Heart left ventricle (tissue), 16 donors: ENCODE data around the gene DCHS2. TPM values are rescaled to one million over a fixed set of nuclear protein-coding genes. Genes with fewer than 3 reads are reported as not detected.

Experiments used
- ATAC-seq, 4 donors: fragments of 200-7000 bp; cut with Tn5 transposase; one replicate each; pipeline ENCODE4 v1.9.1; 2020 to 2022; ENCODE audit warnings: moderate library complexity in 4 of 4, mild to moderate bottlenecking in 3 of 4, moderate number of reproducible peaks in 1 of 4
- DNase-seq, 5 donors: peaks; one replicate each; pipeline ENCODE4 v3.0.0-alpha.2; 2020
- H3K27ac ChIP-seq, 12 donors: fragments of 200-600 bp; sonication (generic) in 4 of 12; one replicate each; pipeline versions ENCODE4 v1.5.0 to v1.8.0; 2016 to 2022; ENCODE audit warnings: mild to moderate bottlenecking in 2 of 12
- H3K27me3 ChIP-seq, 9 donors: fragments of 200-600 bp; sonication (generic) in 2 of 9; one replicate each; pipeline versions ENCODE4 v1.5.1 to v1.8.0; 2016 to 2022; ENCODE audit warnings: mild to moderate bottlenecking in 3 of 9
- H3K36me3 ChIP-seq, 9 donors: fragments of 200-600 bp; sonication (generic) in 2 of 9; one replicate each; pipeline versions ENCODE4 v1.5.0 to v1.8.0; 2018 to 2022; ENCODE audit warnings: mild to moderate bottlenecking in 2 of 9
- H3K4me1 ChIP-seq, 12 donors: fragments of 200-600 bp; sonication (generic) in 4 of 12; one replicate each; pipeline versions ENCODE4 v1.5.0 to v1.8.0; 2016 to 2022; ENCODE audit warnings: mild to moderate bottlenecking in 3 of 12
- H3K4me3 ChIP-seq, 12 donors: fragments of 200-600 bp; sonication (generic) in 4 of 12; one replicate each; pipeline versions ENCODE4 v1.5.0 to v1.8.0; 2017 to 2022; ENCODE audit warnings: mild to moderate bottlenecking in 9 of 12, moderate library complexity in 4 of 12
- H3K9me3 ChIP-seq, 12 donors: fragments of 200-600 bp; sonication (generic) in 4 of 12; one replicate each; pipeline versions ENCODE4 v1.5.0 to v1.8.0; 2016 to 2022; ENCODE audit warnings: mild to moderate bottlenecking in 1 of 12
- POLR2A ChIP-seq, 2 donors: fragments of 450-650 bp; IDR thresholded peaks; one replicate each; pipeline ENCODE4 v1.6.1; 2017; ENCODE audit warnings: antibody characterized with exemption in 2 of 2, mild to moderate bottlenecking in 2 of 2, moderate library complexity in 2 of 2
- WGBS, 4 donors: extraction: QIAGEN DNeasy Blood & Tissue Kit in 2 of 4; methylation state at CpG; one replicate each; pipeline versions ENCODE4 v1.1.5 to v1.1.7; 2013 to 2018; 5-methylcytosine and 5-hydroxymethylcytosine counted together
- intact Hi-C, 10 donors: fragments of 100-400 bp; cut with DNase I; formaldehyde crosslinking; loops; one replicate each; pipeline versions ENCODE4 v1.11.1 to v1.14.2; 2022
- polyA plus RNA-seq, 2 donors: library from polyadenylated mRNA; stranded (reverse); fragments of 200-250 nt; gene quantifications; one replicate each; pipeline ENCODE4 v1.2.3, GENCODE V29; 2013
- total RNA-seq, 9 donors: library from RNA; depleted of rRNA in 2 of 9; stranded (reverse); fragments of >200 nt in 2 of 9; fragmentation: NEBNext Ultra II Directional in 3 of 9; extraction: Animal tissue kit (Norgen Biotek cat#: 25700) in 3 of 9; gene quantifications; one replicate each; pipeline versions ENCODE4 v1.1.0 to v1.2.4, GENCODE V29; 2016 to 2023
- TF ChIP-seq, protein P1 (sequence below), 12 donors: fragments of 200-600 bp; sonication (generic) in 4 of 12; IDR thresholded peaks; one replicate each; pipeline versions ENCODE4 v1.5.0 to v1.8.0; 2018 to 2022; ENCODE audit warnings: antibody characterized with exemption in 12 of 12, mild to moderate bottlenecking in 5 of 12
- donor health status: ischemic (EF 13 %, LVEDD 7.1; RV severe dilation, severe dysfunction).
- donor health status: healthy with polysubstance abuse.
- donor health status: DM: no; HTN: yes; CAD: no.
- donor health status: DM: no; HTN: no; CAD: no.
- donor health status: ischemic (EF 25% LVEDD 6.9; RV normal size, moderate dysfunction).
- donor health status: ischemic (EF 25% LVEDD 5.7; RV mildly dilated, moderate dysfunction).
- donor health status: healthy.
- donor health status: DM: yes; HTN: yes; CAD: no.
- donor health status: ischemic (EF 35%, LVEDD 5.7; RV mildly dilated, moderate dysfunction).
- donor health status: nonischemic (EF 11% LVEDD 7.7; RV severe dilation, severe dysfunction).
- donor health status: DM: yes; HTN: yes; CAD: no.
- donor health status: PGD.
- donor health status: ischemic (EF 29% LVEDD 5.4; RV normal size, mild dysfunction).
- donor health status: nonischemic (EF 23%, LVEDD 6.1; RV moderate dilation, normal function).

Gene DCHS2
- total and polyA plus RNA-seq, 11 donors, result under 0.01 to 0.49 (median 0.15) TPM; not detected in 5

DNA sequence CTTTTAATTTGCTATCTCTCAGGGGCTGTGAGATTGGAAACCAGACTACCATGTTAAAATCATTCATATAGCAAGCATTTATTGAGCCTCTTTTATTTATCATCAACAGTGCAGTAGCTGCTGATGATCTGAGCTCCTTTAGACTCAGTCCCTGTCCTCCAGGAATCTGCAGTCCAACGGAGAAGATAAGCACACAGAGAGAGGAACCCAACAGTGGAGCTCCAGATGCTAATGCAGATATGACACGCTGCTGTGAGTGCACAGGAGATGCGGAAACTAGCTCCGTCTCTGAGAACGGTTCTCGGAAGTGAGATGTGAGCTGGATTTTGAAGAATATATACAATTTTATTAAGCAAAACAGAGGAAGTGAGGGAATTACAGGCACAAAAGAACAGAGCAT lies 35.4 kb downstream of the DCHS2 start:
- ATAC-seq (no peak), DNase-seq (no peak)
- peaks cover 0 to 3% (median 0%) of the 10 kb centered on the region in 9 donors for H3K27me3 ChIP-seq
- no peak overlapping the region for H3K4me3 ChIP-seq
- intact Hi-C loops, result no loop called here
- H3K27ac ChIP-seq, result no peak overlapping the region
- 66 to 78% (median 77%) methylated on average over 6 of the region's 6 CpGs for WGBS, 4 donors
- H3K4me1 ChIP-seq, result no peaks in the 10 kb centered on the region
- H3K36me3 ChIP-seq, result no peaks in the 10 kb centered on the region
- H3K9me3 ChIP-seq, result no peaks in the 10 kb centered on the region
- no peak for TF ChIP-seq POLR2A (IDR thresholded peaks at IDR 0.05)
- TF ChIP-seq, protein P1, sequence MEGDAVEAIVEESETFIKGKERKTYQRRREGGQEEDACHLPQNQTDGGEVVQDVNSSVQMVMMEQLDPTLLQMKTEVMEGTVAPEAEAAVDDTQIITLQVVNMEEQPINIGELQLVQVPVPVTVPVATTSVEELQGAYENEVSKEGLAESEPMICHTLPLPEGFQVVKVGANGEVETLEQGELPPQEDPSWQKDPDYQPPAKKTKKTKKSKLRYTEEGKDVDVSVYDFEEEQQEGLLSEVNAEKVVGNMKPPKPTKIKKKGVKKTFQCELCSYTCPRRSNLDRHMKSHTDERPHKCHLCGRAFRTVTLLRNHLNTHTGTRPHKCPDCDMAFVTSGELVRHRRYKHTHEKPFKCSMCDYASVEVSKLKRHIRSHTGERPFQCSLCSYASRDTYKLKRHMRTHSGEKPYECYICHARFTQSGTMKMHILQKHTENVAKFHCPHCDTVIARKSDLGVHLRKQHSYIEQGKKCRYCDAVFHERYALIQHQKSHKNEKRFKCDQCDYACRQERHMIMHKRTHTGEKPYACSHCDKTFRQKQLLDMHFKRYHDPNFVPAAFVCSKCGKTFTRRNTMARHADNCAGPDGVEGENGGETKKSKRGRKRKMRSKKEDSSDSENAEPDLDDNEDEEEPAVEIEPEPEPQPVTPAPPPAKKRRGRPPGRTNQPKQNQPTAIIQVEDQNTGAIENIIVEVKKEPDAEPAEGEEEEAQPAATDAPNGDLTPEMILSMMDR (IDR thresholded peaks at IDR 0.05), result no peak

DNA sequence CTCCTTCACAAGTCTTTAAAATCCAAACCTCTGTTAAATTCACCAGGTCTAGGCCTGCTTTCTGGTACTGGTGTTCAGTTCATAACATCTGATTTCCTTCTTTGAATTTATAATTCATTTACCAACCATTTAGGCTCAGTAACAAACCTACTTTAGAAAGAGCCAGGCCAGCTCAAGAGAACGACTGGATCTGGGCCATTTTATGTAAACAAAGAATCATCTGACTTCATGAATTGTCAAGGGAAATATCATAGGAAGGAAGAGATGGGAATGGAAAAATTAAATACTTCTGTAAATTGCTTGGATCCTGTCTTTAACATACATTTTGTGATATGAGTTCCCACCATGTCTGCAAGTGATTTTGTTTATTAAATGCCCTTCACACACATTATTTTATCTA lies 36.5 kb downstream of the DCHS2 start:
- intact Hi-C loops, result no loop called here
- 16 to 33% (median 26%) methylated on average over 1 of the region's 1 CpG for WGBS, 4 donors

DNA sequence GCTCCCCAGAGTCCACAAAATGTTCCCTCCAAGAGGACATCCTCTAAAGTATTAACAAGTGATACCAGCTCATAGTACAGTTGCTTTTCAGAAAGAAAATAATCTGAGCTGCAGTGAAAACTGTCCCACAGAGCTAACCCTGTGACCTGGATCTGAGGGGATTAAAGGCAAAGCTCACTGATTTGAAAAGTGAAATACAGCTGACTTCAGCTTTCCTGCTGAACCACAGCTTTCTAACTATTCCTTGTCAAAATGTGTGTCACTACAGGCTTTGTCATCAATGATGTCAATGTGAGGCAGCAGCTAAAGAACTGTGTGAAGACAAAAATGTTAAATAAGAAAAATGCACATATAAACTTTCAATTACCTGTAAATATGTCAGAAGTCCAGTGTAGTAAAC lies 36.9 kb downstream of the DCHS2 start:
- H3K27me3 ChIP-seq, result peaks cover 0 to 3% (median 0%) of the 10 kb centered on the region in 9 donors
- no peak for TF ChIP-seq POLR2A (IDR thresholded peaks at IDR 0.05)

More for the DNA sequence above, 36.5 kb downstream of the DCHS2 start:
- ATAC-seq (no peak), DNase-seq (no peak)
- Histone ChIP-seq H3K4me1 (no peaks in the 10 kb centered on the region), H3K27me3 (peaks cover 0 to 3% (median 0%) of the 10 kb centered on the region in 9 donors), H3K4me3 (no peak overlapping the region), H3K27ac (no peak overlapping the region), H3K36me3 (no peaks in the 10 kb centered on the region), H3K9me3 (no peaks in the 10 kb centered on the region)
- no peak for TF ChIP-seq POLR2A (IDR thresholded peaks at IDR 0.05)
- TF ChIP-seq, protein P1 (IDR thresholded peaks at IDR 0.05), result no peak

DNA sequence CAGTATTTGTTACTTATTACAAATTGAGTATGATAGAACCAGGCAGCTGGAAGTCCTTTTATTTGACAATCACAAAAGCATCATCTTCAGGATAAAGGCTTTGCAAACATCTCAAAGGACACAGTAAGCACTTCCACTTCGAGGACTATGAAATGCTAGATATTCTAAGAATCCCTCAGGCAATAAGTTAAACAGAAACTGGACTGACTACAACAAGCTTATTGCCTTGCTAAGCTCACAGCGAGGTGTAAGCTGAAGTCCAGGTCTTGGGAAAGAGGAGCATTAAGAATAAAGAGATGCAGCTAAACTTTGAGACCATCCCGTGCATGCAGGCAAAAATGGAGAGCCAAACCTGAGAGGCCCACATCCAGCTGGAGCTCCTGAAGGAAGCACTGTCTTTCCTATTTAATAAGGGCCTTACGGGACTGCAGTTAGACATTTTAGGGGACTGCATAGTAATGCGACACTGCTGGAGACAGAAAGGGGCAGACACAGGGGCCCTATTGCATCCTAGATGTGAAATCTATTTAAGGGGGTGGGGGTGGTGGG lies 38.7 kb downstream of the DCHS2 start:
- intact Hi-C loops, result no loop called here
- Histone ChIP-seq H3K4me3 (no peak overlapping the region), H3K36me3 (no peaks in the 10 kb centered on the region), H3K9me3 (no peaks in the 10 kb centered on the region), H3K27ac (no peak overlapping the region), H3K27me3 (peaks cover 0 to 3% (median 0%) of the 10 kb centered on the region in 9 donors), H3K4me1 (no peaks in the 10 kb centered on the region)
- 75 to 78% (median 75%) methylated on average over 5 of the region's 5 CpGs for WGBS, 4 donors
- no peak for DNase-seq
- no peak for ATAC-seq
- TF ChIP-seq, protein P1 (IDR thresholded peaks at IDR 0.05), result no peak
- TF ChIP-seq POLR2A (IDR thresholded peaks at IDR 0.05), result no peak

More for the DNA sequence above, 36.9 kb downstream of the DCHS2 start:
- no peaks in the 10 kb centered on the region for H3K36me3 ChIP-seq
- H3K4me3 ChIP-seq, result no peak overlapping the region
- ATAC-seq (no peak), DNase-seq (no peak)
- no peaks in the 10 kb centered on the region for H3K4me1 ChIP-seq
- no peaks in the 10 kb centered on the region for H3K9me3 ChIP-seq
- no peak overlapping the region for H3K27ac ChIP-seq
- intact Hi-C loops, result no loop called here

DNA sequence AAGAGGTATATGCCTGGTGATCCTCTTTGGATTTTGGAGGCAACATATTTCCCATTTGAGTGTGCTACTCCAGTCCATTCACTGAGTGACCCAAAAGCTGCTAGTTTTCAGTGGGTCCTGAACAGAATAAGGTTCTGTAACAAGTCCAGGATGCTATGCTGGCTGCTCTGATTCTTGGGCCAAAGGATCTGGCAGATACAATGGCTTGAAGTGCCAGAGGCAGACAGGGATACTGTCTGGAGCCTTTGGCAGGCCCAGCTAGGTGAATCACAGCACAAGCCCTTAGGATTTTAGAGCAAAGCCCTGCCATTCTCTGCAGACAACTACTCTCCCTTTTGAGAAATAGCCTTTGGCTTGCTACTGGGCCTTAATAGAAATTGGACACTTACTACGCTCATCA lies 40.6 kb downstream of the DCHS2 start:
- no peak overlapping the region for H3K4me3 ChIP-seq
- 70 to 100% (median 81%) methylated on average over 1 of the region's 1 CpG for WGBS, 4 donors
- ATAC-seq (no peak), DNase-seq (no peak)
- intact Hi-C loops, result no loop called here
- no peaks in the 10 kb centered on the region for H3K27me3 ChIP-seq
- H3K27ac ChIP-seq, result no peak overlapping the region
- no peaks in the 10 kb centered on the region for H3K4me1 ChIP-seq
- H3K36me3 ChIP-seq, result no peaks in the 10 kb centered on the region
- TF ChIP-seq, protein P1 (IDR thresholded peaks at IDR 0.05), result no peak
- no peak for TF ChIP-seq POLR2A (IDR thresholded peaks at IDR 0.05)
- no peaks in the 10 kb centered on the region for H3K9me3 ChIP-seq
